GM18508 (cell line): ENCODE measurements around the gene C4B.
"Not testable (repeated sequence)": the region's sequence is repeated elsewhere in the genome, so short reads cannot be mapped to it uniquely, and the experiment has no call there.

Experiments
- ATAC-seq: cut with Tn5 transposase; IDR thresholded peaks from one replicate; pipeline ENCODE4 v1.9.1; 2021; ENCODE audit warnings: moderate number of reproducible peaks; ENCODE audit not compliant: insufficient read depth, unreplicated experiment

Gene C4B

GRCh38 chr6:32014547-32014946 is at the start of gene C4B:
TSS of gene C4B (plus strand) at chr6:32014795. CDS start at chr6:32014846, 51 bp downstream.
- not testable (repeated sequence) for ATAC-seq

DNA sequence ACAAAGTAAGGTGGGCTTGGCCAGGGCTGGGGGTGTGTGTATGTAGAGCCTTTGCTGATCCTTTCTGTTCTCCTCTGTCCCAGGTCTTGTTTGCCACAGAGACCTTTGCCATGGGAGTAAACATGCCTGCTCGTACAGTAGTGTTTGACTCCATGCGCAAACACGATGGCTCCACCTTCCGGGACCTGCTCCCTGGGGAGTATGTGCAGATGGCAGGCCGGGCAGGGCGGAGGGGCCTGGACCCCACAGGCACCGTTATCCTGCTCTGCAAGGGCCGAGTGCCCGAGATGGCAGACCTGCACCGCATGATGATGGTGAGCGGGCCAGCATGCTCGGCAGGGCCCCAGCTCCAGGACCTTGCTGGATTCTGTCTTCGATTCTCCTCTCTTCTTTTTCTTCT is 48.9 kb upstream of the C4B start:
- no peak for ATAC-seq

DNA sequence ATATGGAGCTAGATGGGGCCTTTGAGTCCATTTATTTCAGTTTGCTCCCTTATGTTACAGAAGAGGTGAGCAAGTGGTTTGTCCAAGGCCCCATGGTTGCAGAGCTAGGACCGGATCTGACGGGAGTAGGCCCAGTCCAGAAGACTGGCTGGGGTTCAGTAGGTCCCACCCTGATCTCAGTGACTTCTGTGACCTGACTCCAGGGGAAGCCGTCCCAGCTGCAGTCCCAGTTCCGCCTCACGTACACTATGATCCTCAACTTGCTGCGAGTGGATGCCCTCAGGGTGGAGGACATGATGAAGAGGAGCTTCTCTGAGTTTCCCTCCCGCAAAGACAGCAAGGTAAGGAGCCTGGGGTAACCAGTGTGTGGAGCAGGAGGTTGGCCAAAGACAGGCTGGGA is 48.1 kb upstream of the C4B start:
- no peak for ATAC-seq

DNA sequence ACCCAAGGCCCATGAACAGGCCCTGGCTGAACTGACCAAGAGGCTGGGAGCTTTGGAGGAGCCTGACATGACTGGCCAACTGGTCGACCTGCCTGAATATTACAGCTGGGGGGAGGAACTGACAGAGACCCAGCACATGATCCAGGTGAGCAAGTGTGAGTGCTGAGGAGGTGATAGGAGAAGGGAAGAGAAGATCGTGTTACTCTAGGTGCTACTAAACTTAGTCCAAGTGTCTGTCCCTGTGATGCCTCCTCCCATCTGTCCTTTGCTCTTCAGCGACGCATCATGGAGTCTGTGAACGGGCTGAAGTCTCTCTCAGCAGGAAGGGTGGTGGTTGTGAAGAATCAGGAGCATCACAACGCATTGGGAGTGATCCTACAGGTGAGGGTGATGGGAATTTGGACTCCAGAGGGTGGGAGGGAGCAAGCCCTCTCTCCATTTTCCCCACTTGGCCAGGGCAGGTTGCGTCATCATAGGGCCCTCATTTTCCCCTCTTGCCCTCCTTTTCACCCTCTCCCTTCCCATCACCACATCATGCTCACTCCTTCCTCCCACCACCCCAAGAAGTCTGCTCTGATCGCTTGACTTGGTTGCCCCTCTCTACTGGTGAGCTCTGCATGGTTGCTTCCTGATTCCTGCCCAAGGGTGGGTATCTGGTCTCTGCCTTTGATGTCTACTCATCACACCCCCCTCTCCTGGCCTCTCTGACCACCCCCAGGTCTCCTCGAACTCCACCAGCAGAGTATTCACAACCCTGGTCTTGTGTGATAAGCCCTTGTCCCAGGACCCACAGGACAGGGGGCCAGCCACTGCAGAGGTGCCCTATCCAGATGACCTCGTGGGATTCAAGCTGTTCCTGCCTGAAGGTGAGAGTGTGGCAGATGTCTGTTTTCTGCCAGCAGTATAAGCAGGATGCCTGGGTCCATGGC is 47.3 kb upstream of the C4B start:
- ATAC-seq = no peak

GRCh38 chr6:31967926-31968320 is 46.7 kb upstream of the C4B start:
- ATAC-seq = no peak

DNA sequence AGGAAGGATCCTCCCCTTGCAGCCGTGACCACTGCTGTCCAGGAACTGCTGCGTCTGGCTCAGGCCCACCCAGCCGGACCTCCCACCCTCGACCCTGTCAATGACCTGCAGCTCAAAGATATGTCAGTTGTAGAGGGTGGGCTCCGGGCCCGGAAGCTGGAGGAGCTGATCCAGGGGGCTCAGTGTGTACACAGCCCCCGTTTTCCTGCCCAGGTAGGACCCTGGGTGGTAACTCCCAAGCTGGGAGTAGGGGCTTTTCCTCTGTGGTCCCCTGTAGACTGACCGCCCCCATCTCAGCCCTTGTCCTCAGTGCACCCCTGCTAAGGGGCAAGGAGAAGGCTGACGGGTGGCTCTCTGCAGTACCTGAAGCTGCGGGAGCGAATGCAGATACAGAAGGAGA is 46.3 kb upstream of the C4B start:
- ATAC-seq = no peak

GRCh38 chr6:31968791-31969711 is 45.5 kb upstream of the C4B start:
- ATAC-seq = no peak

DNA sequence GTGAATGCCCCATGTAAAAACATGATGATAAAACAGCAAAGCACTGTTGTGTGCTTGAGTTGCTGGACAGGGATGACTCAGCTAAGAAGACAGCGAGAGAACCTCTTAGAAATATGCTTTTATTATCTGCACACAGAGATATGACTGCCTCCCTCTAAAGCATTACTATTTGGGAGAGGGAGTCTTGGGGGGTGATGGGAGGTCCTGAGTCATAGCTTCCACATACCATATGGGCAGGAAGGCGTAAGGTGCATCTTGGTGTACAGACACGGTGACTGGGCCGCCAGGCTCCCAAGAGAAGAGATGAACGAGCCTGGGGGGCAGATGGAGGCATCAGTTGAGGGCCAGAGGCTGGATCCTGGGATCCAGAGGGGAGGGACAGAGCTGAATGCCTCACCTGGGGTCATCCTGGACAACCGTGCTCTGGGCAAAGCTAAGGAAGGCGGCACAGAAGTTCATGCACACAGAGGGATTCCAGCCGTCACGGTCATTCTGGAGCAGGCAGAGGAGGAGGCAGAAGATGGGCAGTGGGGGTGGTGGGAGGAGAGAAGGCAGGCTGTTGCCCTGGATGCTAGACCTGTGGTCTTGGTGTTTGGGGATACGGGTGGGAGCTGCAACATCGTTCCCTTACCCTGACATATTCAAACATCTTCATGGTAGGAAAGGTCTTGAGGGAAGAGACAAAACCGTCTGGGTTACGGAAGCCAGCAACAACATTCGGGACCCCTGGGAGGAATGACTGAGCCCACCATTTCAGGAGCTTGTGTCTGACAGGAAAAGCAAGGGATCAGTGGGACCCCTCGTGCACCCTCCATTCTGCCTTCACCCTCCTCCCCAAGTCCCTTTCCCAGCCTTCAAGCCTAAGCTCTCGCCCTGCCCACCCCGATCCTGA is 44.6 kb upstream of the C4B start:
- ATAC-seq = no peak

GRCh38 chr6:31970604-31971271 is 43.9 kb upstream of the C4B start:
- no peak for ATAC-seq

DNA sequence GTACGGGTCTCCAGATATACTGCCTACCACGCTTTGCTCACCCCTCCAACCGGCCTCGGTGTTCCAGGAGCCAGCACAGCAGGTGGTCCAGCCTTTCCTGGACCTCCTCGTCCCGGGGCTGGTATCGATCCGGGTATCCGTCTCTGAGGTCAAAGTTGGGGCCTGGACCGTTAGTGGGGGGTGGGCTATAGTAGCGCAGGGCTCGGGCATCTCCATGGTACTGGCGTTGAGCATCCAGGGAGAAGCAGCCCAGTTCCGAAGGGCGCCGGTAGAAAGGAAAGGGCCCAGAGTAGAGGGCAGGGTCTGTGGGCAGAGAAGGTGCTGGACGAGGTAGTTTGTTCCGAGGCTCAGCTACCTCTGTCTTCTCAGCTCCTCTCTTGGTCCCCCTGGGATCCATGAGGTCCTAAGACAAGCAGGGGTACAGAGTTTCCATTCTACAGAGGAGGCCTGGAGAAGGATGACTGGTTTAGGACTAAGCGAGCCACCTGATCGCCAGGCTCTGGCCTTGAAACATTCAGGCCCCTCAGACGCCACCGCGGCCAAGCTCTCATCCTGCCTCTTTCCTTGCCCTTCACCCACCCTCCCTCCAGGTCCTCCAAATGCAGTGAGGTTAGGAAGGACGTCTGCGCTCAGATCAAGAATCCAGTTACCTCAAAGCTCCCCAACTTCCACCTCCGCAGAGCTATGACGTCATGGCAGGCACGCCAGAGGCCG is 43.2 kb upstream of the C4B start:
- ATAC-seq = no peak

DNA sequence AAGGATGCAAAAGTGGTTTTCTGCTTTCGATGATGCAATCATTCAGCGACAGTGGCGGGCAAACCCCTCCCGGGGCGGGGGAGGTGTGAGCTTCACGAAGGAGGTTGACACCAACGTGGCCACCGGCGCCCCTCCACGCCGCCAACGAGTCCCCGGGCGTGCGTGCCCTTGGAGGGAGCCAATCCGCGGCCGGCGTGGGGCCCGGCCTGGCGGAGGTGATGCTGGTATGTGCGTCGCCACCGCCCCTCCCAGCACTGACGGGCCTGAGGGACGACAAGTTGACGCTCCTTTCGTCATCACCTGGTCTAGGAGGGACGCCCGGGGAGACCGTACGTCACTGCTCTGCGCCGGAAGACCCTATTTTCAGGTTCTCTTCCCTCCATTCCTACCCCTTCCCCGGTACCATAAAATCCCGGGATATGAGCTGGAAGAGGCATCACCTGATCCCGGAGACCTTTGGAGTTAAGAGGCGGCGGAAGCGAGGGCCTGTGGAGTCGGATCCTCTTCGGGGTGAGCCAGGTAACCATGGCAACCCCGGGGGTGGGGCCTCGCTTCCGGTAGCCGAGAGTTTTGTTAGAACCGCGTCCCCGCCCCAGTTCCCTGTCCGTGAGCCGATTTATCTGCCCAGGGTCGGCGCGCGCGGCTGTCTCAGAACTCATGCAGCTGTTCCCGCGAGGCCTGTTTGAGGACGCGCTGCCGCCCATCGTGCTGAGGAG is 42.4 kb upstream of the C4B start, which contains the start of gene DXO:
Gene DXO (minus strand): TSS at position 146 of the 716 bp plus-strand sequence. CDS start 463 bp downstream, outside the sequence.
- ATAC-seq = peak; percentile 71

DNA sequence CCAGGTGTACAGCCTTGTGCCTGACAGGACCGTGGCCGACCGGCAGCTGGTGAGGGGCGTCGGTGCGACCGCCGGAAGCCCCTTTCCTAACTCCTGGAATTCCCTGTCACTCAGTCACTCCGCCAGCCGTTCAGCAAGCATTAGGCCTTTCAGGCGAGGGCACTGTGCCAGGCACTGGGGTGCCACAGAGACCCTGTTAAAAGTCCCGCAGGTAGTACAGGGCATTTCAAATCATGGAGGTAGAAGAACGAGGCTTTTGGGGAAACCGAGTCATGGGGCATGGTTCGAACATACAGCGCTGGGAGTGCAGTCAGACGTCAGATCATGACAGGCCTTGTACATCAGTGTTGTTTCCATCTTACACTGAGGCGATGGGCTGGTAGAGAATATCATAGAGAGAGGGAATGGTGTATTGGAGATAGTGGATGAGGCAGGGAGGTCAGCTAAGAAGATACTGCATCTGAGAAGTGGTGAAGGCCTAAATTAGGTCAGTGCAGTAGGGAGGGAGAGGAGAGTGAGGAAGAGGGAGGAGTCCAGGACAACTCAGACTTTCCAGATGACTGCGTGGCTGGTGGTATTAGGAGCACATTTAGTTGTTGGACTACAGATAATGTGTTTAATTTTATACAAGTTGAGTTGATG is 41.8 kb upstream of the C4B start:
- ATAC-seq = no peak

GRCh38 chr6:31976065-31976464 is 38.5 kb upstream of the C4B start:
- ATAC-seq = not testable (repeated sequence)

- ATAC-seq = no peak
Measured at GRCh38 chr6:31977816-31978431, 36.7 kb upstream of the C4B start.

DNA sequence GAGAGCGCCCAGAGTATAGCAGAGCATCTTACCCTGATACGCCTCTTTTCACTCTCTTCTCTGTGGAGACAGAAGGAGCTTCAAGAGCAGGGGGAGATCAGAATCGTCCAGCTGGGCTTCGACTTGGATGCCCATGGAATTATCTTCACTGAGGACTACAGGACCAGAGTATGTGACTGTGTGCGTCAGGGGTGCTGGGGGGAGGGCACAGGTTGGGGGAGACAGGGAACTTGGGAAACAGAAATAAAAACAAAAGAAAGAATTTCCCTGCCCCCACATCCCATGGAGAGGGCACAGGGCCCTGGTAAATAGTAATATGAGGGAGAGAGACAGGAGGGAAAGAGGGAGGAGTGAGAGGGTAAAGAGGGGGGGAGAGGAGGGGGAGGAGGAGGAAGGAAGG is 35.8 kb upstream of the C4B start:
- ATAC-seq = no peak

- ATAC-seq = no peak
Measured at GRCh38 chr6:31979238-31979898, 35.2 kb upstream of the C4B start.
